Loucy (cell line): Measurements from ENCODE around the gene LCP1.

Source experiments
- H2AFZ ChIP-seq: fragments of 200-600 bp; sonication (generic); 2 replicates; pipeline ENCODE4 v1.6.0; 2016; ENCODE audit warnings: antibody characterized with exemption, mild to moderate bottlenecking, low read length, moderate library complexity
- H3F3A ChIP-seq: fragments of 200-600 bp; 2 replicates; pipeline ENCODE4 v1.6.0; 2016; ENCODE audit warnings: antibody characterized with exemption, low read depth, mild to moderate bottlenecking
- H3K27me3 ChIP-seq: fragments of 200-600 bp; sonication (generic); 2 replicates; pipeline ENCODE4 v1.6.1; 2014; ENCODE audit warnings: low read length, mild to moderate bottlenecking; ENCODE audit not compliant: insufficient read depth, poor library complexity, severe bottlenecking
- H3K36me3 ChIP-seq: fragments of 200-600 bp; sonication (generic); 2 replicates; pipeline ENCODE4 v1.6.1; 2016; ENCODE audit warnings: low read length; ENCODE audit not compliant: insufficient read depth
- H3K4me1 ChIP-seq: fragments of 200-600 bp; sonication (generic); 2 replicates; pipeline ENCODE4 v1.5.1; 2014; ENCODE audit warnings: low read length, mild to moderate bottlenecking; ENCODE audit not compliant: insufficient read depth, poor library complexity, severe bottlenecking
- H3K4me2 ChIP-seq: fragments of 200-600 bp; sonication (generic); 2 replicates; pipeline ENCODE4 v1.6.0; 2014; ENCODE audit warnings: antibody characterized with exemption, low read length, low read depth, mild to moderate bottlenecking; ENCODE audit not compliant: poor library complexity, severe bottlenecking
- H3K4me3 ChIP-seq: fragments of 200-600 bp; sonication (generic); 2 replicates; pipeline ENCODE4 v1.5.1; 2014; ENCODE audit warnings: low read length, mild to moderate bottlenecking, mixed read lengths; ENCODE audit not compliant: poor library complexity, severe bottlenecking
- H3K79me2 ChIP-seq: fragments of 200-600 bp; sonication (generic); 2 replicates; pipeline ENCODE4 v1.6.1; 2014; ENCODE audit warnings: low read length; ENCODE audit not compliant: insufficient read depth
- H3K9ac ChIP-seq: fragments of 200-600 bp; sonication (generic); 2 replicates; pipeline ENCODE4 v1.6.0; 2014; ENCODE audit warnings: mild to moderate bottlenecking, low read depth, low read length, moderate library complexity; ENCODE audit not compliant: poor library complexity, severe bottlenecking
- H3K9me2 ChIP-seq: fragments of 200-600 bp; sonication (generic); replicated peaks from 2 replicates; pipeline ENCODE4 v1.6.1; 2016; ENCODE audit warnings: low read depth, low read length, mixed read lengths
- H3K9me3 ChIP-seq: fragments of 200-600 bp; sonication (generic); 2 replicates; pipeline ENCODE4 v1.6.1; 2014; ENCODE audit warnings: mild to moderate bottlenecking, antibody characterized with exemption, low read length, low read depth; ENCODE audit not compliant: insufficient read depth
- H4K20me1 ChIP-seq: fragments of 200-600 bp; sonication (generic); 2 replicates; pipeline ENCODE4 v1.6.0; 2014; ENCODE audit warnings: antibody characterized with exemption, low read length, mild to moderate bottlenecking; ENCODE audit not compliant: insufficient read depth, poor library complexity, severe bottlenecking
- EZH2phosphoT487 ChIP-seq: fragments of 200-600 bp; IDR thresholded peaks from 2 replicates; pipeline ENCODE4 v1.6.1; 2018; ENCODE audit warnings: antibody characterized with exemption, mild to moderate bottlenecking, moderate library complexity, borderline replicate concordance
- TF ChIP-seq, protein P1 (sequence below): fragments of 200-600 bp; sonication (generic); conservative IDR thresholded peaks from 2 replicates; pipeline ENCODE4 v1.5.1; 2014; ENCODE audit warnings: mild to moderate bottlenecking, antibody characterized with exemption, low read length

LCP1 gene

DNA sequence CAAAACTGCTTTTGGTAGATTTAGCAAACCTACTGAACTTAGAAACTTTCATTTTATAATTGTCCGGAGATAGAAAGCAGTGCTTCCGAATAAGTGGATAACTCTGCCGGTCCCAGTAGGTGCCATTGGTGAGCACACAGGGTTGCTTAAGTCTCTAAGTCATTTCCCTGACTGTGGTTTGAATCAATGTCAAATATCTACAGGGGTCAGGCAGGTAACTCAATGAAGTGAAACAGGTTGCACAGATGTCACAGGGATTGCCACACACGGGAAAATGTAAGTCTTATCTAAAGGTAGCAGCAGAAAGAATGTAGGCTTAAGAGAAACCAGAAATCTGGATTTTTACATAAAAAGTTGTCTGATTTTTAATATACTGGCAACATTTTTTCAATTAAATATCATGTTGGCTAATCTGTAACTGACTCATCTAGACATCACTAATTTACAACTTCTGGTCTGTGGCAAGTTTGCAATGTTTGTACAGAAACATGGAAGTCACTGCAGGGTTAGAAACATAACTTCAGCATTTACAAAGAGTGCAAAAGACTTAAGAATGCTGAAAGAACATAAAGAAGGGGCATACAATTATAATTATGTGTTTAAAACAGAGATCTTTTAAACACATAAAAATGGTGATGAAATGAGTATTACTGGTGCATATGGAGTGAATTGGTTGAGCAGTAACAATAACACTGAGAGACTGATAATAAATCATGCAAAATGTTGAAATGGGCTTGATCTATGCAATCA lies 15.5 kb upstream of the LCP1 start:
- TF ChIP-seq EZH2phosphoT487 = no peak
- Histone ChIP-seq H3K4me1 (peaks cover 46% of the 10 kb centered on the region), H3K4me3 (no peak overlapping the region), H3K79me2 (no peaks in the 10 kb centered on the region), H3K27me3 (no peaks in the 10 kb centered on the region), H3K9me2 (no peaks in the 10 kb centered on the region), H2AFZ (no peak overlapping the region), H3K9me3 (no peaks in the 10 kb centered on the region), H4K20me1 (no peaks in the 10 kb centered on the region), H3F3A (no peaks in the 10 kb centered on the region; the same call in 1 of the 2 replicates), H3K4me2 (peak overlapping the region; percentile 33), H3K36me3 (no peaks in the 10 kb centered on the region), H3K9ac (no peak overlapping the region)

DNA sequence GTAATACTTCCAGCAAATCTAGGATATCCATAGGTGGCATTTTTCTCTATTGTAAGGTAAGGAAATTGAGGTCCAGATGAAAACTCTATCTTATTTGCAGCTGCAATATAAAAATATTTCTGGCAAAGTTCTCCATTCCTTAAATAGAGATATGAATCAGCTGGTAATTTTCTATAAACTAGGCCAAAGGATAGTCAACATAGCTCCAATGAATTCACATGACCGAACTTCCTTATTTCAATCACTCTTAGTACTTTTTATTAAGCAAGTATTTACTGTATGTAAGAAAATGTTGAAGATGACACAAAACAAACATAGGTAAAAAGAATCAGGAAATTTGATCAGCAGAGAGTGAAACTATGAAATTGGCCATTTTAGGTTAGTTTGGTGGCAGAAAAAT lies 13.0 kb upstream of the LCP1 start:
- H3K79me2 ChIP-seq = no peaks in the 10 kb centered on the region
- H4K20me1 ChIP-seq = no peaks in the 10 kb centered on the region
- H3K36me3 ChIP-seq = no peaks in the 10 kb centered on the region
- TF ChIP-seq, protein P1, sequence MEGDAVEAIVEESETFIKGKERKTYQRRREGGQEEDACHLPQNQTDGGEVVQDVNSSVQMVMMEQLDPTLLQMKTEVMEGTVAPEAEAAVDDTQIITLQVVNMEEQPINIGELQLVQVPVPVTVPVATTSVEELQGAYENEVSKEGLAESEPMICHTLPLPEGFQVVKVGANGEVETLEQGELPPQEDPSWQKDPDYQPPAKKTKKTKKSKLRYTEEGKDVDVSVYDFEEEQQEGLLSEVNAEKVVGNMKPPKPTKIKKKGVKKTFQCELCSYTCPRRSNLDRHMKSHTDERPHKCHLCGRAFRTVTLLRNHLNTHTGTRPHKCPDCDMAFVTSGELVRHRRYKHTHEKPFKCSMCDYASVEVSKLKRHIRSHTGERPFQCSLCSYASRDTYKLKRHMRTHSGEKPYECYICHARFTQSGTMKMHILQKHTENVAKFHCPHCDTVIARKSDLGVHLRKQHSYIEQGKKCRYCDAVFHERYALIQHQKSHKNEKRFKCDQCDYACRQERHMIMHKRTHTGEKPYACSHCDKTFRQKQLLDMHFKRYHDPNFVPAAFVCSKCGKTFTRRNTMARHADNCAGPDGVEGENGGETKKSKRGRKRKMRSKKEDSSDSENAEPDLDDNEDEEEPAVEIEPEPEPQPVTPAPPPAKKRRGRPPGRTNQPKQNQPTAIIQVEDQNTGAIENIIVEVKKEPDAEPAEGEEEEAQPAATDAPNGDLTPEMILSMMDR = no peak
- TF ChIP-seq EZH2phosphoT487 = no peak
- no peak overlapping the region for H3K4me2 ChIP-seq
- H3K9me3 ChIP-seq = no peaks in the 10 kb centered on the region
- no peak overlapping the region for H2AFZ ChIP-seq
- H3K27me3 ChIP-seq = no peaks in the 10 kb centered on the region
- H3K4me3 ChIP-seq = no peak overlapping the region
- H3K9me2 ChIP-seq = no peaks in the 10 kb centered on the region
- H3K9ac ChIP-seq = no peak overlapping the region
- peaks cover 27% of the 10 kb centered on the region for H3K4me1 ChIP-seq
- H3F3A ChIP-seq = no peaks in the 10 kb centered on the region

DNA sequence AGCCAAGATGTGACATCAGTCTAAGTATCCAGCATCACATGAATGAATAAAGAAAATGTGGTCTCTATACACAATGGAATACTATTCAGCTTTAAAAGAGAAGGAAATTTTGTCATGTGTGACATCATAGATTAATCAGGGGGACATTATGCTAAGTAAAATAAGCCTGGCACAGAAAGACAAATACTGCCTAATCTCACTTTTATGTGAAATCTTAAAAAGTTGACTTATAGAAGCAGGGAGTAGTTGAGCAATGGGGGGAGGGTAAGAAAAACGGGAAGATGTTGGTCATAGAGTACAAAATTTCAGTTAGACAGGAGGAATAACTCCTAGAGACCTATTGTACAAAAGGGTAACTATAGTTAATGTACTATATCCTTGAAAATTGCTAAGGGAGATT lies 10.4 kb upstream of the LCP1 start:
- Histone ChIP-seq H3F3A (no peaks in the 10 kb centered on the region), H3K79me2 (no peaks in the 10 kb centered on the region), H3K36me3 (no peaks in the 10 kb centered on the region), H4K20me1 (no peaks in the 10 kb centered on the region), H3K4me2 (no peak overlapping the region), H3K9me2 (no peaks in the 10 kb centered on the region), H3K4me1 (peaks cover 10% of the 10 kb centered on the region), H2AFZ (no peak overlapping the region), H3K4me3 (no peak overlapping the region), H3K9ac (no peak overlapping the region), H3K9me3 (no peaks in the 10 kb centered on the region), H3K27me3 (no peaks in the 10 kb centered on the region)
- TF ChIP-seq, protein P1 = no peak
- TF ChIP-seq EZH2phosphoT487 = no peak

DNA sequence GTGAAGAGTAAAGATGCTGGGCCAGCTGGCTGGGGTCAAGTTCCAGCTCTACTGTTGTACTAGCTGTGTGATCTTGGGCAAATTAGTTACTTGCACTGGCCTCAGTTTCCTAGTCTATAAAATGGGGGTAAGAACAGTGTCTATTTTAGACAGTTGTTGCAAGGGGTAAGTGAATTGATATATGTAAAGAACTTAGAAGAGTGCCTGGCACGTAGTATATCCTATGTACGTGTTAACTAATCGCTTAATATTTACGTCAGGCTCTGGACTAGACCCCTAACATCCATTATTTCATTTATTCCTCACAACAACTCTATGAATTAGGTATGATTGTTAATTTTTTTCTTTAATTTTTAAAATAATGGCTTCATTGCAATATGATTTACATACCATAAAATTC lies 3.7 kb upstream of the LCP1 start:
- TF ChIP-seq, protein P1 = no peak
- no peak for TF ChIP-seq EZH2phosphoT487
- H3K27me3 ChIP-seq = no peaks in the 10 kb centered on the region
- H3K9me3 ChIP-seq = no peaks in the 10 kb centered on the region
- H3K4me2 ChIP-seq = no peak overlapping the region
- peaks cover 29% of the 10 kb centered on the region for H3K4me1 ChIP-seq
- H4K20me1 ChIP-seq = peaks cover 10% of the 10 kb centered on the region
- no peak overlapping the region for H2AFZ ChIP-seq
- no peak overlapping the region for H3K4me3 ChIP-seq
- H3K79me2 ChIP-seq = peaks cover 30% of the 10 kb centered on the region
- no peak overlapping the region for H3K9ac ChIP-seq
- no peaks in the 10 kb centered on the region for H3K36me3 ChIP-seq
- peaks cover 4% of the 10 kb centered on the region; the same call in 1 of the 2 replicates for H3F3A ChIP-seq
- no peaks in the 10 kb centered on the region for H3K9me2 ChIP-seq
